GM12878 (cell line): Measurements from ENCODE around the gene SRPX2.

Experiments used
- GABPA ChIP-seq: IDR thresholded peaks from 2 replicates; pipeline ENCODE4 v1.6.1; 2014; ENCODE audit warnings: antibody characterized with exemption, low read depth, mild to moderate bottlenecking, inconsistent platforms
- POLR2AphosphoS5 ChIP-seq: IDR thresholded peaks from 2 replicates; pipeline ENCODE4 v1.6.1; 2011; ENCODE audit warnings: mild to moderate bottlenecking, low read length, inconsistent platforms
- PRDM15 ChIP-seq: fragments of 450-650 bp; formaldehyde crosslinking; IDR thresholded peaks from 2 replicates; pipeline ENCODE4 v1.4.0; 2020; ENCODE audit warnings: mild to moderate bottlenecking, moderate library complexity
- TF ChIP-seq, protein P1 (sequence below): fragments of 450-650 bp; IDR thresholded peaks from 2 replicates; pipeline ENCODE4 v1.6.1; 2017; ENCODE audit warnings: mild to moderate bottlenecking
- TF ChIP-seq, protein P2 (sequence below), 3 experiments: IDR thresholded peaks in 2 of 3; conservative IDR thresholded peaks in 1 of 3; 2 replicates each; pipeline ENCODE4 v1.5.1; 2011; ENCODE audit warnings: low read depth in 3 of 3, low read length in 3 of 3, mild to moderate bottlenecking in 3 of 3, control low read depth in 2 of 3, moderate library complexity in 2 of 3, inconsistent platforms in 1 of 3, mixed read lengths in 1 of 3; ENCODE audit not compliant: control insufficient read depth in 2 of 3, insufficient read depth in 1 of 3; ENCODE audit errors: extremely low read depth in 1 of 3
- TF ChIP-seq, protein P3 (sequence below): IDR thresholded peaks from 2 replicates; pipeline ENCODE4 v1.6.1; 2012; ENCODE audit warnings: low read depth, low read length, improper control_type of control experiment
- TF ChIP-seq, protein P4 (sequence below): IDR thresholded peaks from 2 replicates; pipeline ENCODE4 v1.6.1; 2012; ENCODE audit warnings: mild to moderate bottlenecking, low read depth, low read length

DNA sequence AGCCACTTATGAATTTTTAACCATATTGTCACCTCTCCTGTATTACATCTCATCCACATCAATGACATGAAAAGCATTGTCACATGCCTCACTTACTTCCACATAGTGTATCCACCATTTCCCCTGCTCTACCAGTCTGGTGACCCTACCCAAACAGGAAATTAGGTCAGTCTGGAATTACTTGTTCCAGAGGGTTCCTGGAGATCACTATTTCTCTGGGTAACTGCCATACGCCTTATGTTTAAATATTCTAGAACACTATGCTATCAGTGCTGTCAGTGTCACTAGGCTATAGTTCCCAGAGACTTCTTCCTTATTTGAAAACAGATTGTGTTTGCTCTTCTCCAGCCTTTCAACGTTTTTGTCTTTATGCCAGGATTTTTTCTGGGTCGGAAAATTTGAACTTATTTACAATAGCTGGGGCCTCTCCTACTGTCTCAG is 15.0 kb downstream of the SRPX2 start:
- TF ChIP-seq, protein P1, sequence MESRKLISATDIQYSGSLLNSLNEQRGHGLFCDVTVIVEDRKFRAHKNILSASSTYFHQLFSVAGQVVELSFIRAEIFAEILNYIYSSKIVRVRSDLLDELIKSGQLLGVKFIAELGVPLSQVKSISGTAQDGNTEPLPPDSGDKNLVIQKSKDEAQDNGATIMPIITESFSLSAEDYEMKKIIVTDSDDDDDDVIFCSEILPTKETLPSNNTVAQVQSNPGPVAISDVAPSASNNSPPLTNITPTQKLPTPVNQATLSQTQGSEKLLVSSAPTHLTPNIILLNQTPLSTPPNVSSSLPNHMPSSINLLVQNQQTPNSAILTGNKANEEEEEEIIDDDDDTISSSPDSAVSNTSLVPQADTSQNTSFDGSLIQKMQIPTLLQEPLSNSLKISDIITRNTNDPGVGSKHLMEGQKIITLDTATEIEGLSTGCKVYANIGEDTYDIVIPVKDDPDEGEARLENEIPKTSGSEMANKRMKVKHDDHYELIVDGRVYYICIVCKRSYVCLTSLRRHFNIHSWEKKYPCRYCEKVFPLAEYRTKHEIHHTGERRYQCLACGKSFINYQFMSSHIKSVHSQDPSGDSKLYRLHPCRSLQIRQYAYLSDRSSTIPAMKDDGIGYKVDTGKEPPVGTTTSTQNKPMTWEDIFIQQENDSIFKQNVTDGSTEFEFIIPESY, result no peak
- TF ChIP-seq, protein P2, sequence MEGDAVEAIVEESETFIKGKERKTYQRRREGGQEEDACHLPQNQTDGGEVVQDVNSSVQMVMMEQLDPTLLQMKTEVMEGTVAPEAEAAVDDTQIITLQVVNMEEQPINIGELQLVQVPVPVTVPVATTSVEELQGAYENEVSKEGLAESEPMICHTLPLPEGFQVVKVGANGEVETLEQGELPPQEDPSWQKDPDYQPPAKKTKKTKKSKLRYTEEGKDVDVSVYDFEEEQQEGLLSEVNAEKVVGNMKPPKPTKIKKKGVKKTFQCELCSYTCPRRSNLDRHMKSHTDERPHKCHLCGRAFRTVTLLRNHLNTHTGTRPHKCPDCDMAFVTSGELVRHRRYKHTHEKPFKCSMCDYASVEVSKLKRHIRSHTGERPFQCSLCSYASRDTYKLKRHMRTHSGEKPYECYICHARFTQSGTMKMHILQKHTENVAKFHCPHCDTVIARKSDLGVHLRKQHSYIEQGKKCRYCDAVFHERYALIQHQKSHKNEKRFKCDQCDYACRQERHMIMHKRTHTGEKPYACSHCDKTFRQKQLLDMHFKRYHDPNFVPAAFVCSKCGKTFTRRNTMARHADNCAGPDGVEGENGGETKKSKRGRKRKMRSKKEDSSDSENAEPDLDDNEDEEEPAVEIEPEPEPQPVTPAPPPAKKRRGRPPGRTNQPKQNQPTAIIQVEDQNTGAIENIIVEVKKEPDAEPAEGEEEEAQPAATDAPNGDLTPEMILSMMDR (IDR thresholded peaks at IDR 0.05 in 2 of 3, conservative IDR thresholded peaks at IDR 0.05 in 1 of 3; ENCODE audit: control insufficient read depth in 2 of 3, extremely low read depth in 1 of 3, insufficient read depth in 1 of 3, low read depth in 3 of 3, low read length in 3 of 3), result no peak
- TF ChIP-seq, protein P3, sequence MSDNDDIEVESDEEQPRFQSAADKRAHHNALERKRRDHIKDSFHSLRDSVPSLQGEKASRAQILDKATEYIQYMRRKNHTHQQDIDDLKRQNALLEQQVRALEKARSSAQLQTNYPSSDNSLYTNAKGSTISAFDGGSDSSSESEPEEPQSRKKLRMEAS, result no peak
- TF ChIP-seq POLR2AphosphoS5 (no peak), PRDM15 (CRISPR knock-in tag) (no peak), GABPA (no peak)
- TF ChIP-seq, protein P4, sequence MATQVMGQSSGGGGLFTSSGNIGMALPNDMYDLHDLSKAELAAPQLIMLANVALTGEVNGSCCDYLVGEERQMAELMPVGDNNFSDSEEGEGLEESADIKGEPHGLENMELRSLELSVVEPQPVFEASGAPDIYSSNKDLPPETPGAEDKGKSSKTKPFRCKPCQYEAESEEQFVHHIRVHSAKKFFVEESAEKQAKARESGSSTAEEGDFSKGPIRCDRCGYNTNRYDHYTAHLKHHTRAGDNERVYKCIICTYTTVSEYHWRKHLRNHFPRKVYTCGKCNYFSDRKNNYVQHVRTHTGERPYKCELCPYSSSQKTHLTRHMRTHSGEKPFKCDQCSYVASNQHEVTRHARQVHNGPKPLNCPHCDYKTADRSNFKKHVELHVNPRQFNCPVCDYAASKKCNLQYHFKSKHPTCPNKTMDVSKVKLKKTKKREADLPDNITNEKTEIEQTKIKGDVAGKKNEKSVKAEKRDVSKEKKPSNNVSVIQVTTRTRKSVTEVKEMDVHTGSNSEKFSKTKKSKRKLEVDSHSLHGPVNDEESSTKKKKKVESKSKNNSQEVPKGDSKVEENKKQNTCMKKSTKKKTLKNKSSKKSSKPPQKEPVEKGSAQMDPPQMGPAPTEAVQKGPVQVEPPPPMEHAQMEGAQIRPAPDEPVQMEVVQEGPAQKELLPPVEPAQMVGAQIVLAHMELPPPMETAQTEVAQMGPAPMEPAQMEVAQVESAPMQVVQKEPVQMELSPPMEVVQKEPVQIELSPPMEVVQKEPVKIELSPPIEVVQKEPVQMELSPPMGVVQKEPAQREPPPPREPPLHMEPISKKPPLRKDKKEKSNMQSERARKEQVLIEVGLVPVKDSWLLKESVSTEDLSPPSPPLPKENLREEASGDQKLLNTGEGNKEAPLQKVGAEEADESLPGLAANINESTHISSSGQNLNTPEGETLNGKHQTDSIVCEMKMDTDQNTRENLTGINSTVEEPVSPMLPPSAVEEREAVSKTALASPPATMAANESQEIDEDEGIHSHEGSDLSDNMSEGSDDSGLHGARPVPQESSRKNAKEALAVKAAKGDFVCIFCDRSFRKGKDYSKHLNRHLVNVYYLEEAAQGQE, result no peak
